Retinal pigment epithelial cell (primary cell): ENCODE results near the gene TRPM2.

ENCODE experiments used
- DNase-seq: peaks from one replicate; pipeline ENCODE4 v3.0.0-alpha.2; 2010; ENCODE audit warnings: low read depth
- H3K4me3 ChIP-seq: 2 replicates; pipeline ENCODE4 v1.5.1; 2011; ENCODE audit warnings: mild to moderate bottlenecking, low read length, control low read depth, moderate library complexity
- TF ChIP-seq, protein P1 (sequence below): conservative IDR thresholded peaks from 2 replicates; pipeline ENCODE4 v1.5.1; 2011; ENCODE audit warnings: low read depth, low read length, control low read depth, inconsistent platforms

The TRPM2 gene

GRCh38 chr21:44480200-44481053 lies 127.0 kb downstream of the TRPM2 start:
- no peak overlapping the region for H3K4me3 ChIP-seq
- DNase-seq: no peak
- TF ChIP-seq, protein P1, sequence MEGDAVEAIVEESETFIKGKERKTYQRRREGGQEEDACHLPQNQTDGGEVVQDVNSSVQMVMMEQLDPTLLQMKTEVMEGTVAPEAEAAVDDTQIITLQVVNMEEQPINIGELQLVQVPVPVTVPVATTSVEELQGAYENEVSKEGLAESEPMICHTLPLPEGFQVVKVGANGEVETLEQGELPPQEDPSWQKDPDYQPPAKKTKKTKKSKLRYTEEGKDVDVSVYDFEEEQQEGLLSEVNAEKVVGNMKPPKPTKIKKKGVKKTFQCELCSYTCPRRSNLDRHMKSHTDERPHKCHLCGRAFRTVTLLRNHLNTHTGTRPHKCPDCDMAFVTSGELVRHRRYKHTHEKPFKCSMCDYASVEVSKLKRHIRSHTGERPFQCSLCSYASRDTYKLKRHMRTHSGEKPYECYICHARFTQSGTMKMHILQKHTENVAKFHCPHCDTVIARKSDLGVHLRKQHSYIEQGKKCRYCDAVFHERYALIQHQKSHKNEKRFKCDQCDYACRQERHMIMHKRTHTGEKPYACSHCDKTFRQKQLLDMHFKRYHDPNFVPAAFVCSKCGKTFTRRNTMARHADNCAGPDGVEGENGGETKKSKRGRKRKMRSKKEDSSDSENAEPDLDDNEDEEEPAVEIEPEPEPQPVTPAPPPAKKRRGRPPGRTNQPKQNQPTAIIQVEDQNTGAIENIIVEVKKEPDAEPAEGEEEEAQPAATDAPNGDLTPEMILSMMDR: no peak

GRCh38 chr21:44482581-44483287 lies 129.3 kb downstream of the TRPM2 start:
- DNase-seq: no peak
- TF ChIP-seq, protein P1: no peak
- H3K4me3 ChIP-seq: no peak overlapping the region

DNA sequence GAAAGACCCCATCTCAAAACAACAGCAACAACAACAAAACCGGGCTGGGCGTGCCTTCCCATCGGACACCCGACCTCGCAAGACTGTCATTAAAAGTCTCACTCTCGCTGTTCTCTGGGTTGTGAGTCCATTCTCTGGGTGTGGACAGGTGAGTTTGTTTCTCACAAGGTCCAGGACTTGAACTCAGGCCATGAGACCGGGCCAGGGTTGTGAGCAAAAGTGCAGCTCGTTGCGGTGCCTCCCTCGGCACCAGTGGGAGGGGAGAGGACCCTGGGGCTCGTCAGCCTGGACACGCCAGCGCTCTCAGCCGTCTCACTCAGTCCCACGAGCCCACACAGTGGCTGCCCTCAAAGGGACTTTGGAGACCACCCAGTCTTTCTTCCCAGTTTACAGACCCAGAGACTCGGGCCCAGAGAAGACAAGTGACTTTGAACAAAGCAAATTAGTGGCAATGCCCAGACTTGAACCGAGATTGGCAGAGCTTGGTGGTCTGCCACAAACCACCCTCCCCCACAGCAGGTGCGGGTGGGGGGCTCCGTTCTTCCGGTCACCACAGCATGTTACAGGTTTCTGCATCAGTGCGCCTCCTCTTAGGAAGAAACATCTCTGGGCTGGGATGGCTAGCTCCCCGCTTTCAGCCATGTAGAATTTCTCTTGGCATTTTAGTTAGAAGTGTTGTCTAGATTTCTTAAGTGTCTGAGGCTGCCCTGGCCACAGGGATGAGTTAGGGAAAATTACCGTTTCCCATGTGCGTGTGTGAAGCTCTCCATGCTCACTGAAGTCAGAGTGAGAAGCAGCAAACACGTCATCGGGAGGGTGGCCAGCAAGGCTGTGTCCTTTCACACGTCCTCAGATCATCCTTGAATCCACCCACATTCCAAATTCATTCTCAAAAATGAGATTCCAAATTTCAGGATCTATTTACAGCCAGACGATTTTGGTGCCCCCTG lies 130.1 kb downstream of the TRPM2 start:
- no peak overlapping the region for H3K4me3 ChIP-seq
- TF ChIP-seq, protein P1: no peak
- no peak for DNase-seq

- no peak overlapping the region for H3K4me3 ChIP-seq
- TF ChIP-seq, protein P1: no peak
- no peak for DNase-seq
Observed at GRCh38 chr21:44484498-44485253, 131.3 kb downstream of the TRPM2 start.

DNA sequence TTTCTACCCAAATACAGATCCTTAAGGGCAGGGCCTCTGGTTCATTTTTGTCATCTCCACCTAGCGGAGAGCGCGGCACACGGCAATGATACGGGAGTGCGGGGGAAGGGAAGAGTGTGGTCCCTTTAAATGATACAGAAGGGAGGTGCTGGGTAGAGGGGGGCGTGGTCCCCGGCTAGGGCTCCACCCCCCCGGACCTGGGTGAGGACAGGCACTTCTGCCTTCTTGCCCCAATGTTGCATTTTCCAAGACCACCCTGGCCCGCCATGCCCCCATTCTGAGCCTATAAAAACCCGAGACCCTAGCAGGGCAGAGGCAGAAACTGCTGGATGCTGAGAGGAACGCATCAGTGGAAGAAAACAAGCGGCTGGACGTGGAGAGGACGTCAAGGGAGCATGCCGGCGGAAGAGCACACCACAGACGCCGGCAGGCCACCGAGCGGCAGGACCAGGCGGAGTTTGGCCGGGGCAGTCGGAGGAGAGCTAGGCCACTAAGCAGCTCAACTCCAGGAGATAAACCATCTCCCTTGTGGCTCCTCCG lies 131.9 kb downstream of the TRPM2 start:
- DNase-seq: no peak
- peak overlapping the region; percentile 23 for H3K4me3 ChIP-seq
- TF ChIP-seq, protein P1: peak; percentile 35

GRCh38 chr21:44485796-44486195 lies 132.4 kb downstream of the TRPM2 start:
- TF ChIP-seq, protein P1: no peak

More at GRCh38 chr21:44485796-44486195, 132.4 kb downstream of the TRPM2 start:
- no peak for DNase-seq
- H3K4me3 ChIP-seq: peak overlapping the region; percentile 23
